PC-9 (cell line): Measurements from ENCODE around the gene HSPA8. TPM values are rescaled to one million over a fixed set of nuclear protein-coding genes. Genes with fewer than 3 reads are reported as not detected.

Source experiments
- BruUV-seq: library from RNA; stranded (reverse); fragments of 400-500 nt; replicated peaks from 2 replicates; lab custom pipeline; 2021; lab: Mats Ljungman, UMichigan
- CTCF ChIA-PET: fragments of 300-600 bp; sonication (Branson Sonifier 250); formaldehyde crosslinking; loops from one replicate; lab custom pipeline; 2022; ENCODE audit warnings: antibody characterized with exemption; lab: Charles Lee
- POLR2A ChIA-PET: fragments of 300-600 bp; sonication (Branson Sonifier 250); formaldehyde crosslinking; loops from one replicate; lab custom pipeline; 2022; ENCODE audit warnings: antibody characterized with exemption; ENCODE audit not compliant: unreplicated experiment; lab: Charles Lee
- DNase-seq, 2 experiments: peaks; one replicate each; pipeline versions ENCODE4 v3.0.0 to v3.0.0-alpha.2; 2015 to 2022; ENCODE audit warnings: mixed read lengths in 1 of 2
- H2AFZ ChIP-seq: fragments of 200-600 bp; sonication (generic); 2 replicates; pipeline ENCODE4 v1.8.1; 2017; ENCODE audit warnings: antibody characterized with exemption
- H3F3A ChIP-seq: fragments of 200-600 bp; sonication (generic); 2 replicates; pipeline ENCODE4 v1.8.1; 2017; ENCODE audit warnings: antibody characterized with exemption, mild to moderate bottlenecking, low read depth; ENCODE audit not compliant: insufficient read depth
- H3K27ac ChIP-seq: fragments of 200-600 bp; sonication (generic); 2 replicates; pipeline ENCODE4 v1.6.1; 2016; ENCODE audit warnings: mixed run types
- H3K27me3 ChIP-seq: fragments of 200-600 bp; sonication (generic); 2 replicates; pipeline ENCODE4 v1.6.1; 2016; ENCODE audit warnings: low read depth, mixed run types; ENCODE audit not compliant: insufficient read depth
- H3K36me3 ChIP-seq: fragments of 200-600 bp; sonication (generic); 2 replicates; pipeline ENCODE4 v1.6.1; 2016; ENCODE audit warnings: low read depth, mixed run types
- H3K4me1 ChIP-seq: fragments of 200-600 bp; sonication (generic); replicated peaks from 2 replicates; pipeline ENCODE4 v1.6.1; 2016; ENCODE audit warnings: mixed run types; ENCODE audit not compliant: insufficient read depth
- H3K4me2 ChIP-seq: fragments of 200-600 bp; sonication (generic); 2 replicates; pipeline ENCODE4 v1.6.1; 2017; ENCODE audit warnings: mixed run types
- H3K4me3 ChIP-seq: fragments of 200-600 bp; sonication (generic); 2 replicates; pipeline ENCODE4 v1.6.1; 2016; ENCODE audit warnings: mixed run types
- H3K79me2 ChIP-seq: fragments of 200-600 bp; sonication (generic); 2 replicates; pipeline ENCODE4 v1.6.1; 2017; ENCODE audit warnings: low read depth, mixed run types
- H3K9me2 ChIP-seq: fragments of 200-600 bp; sonication (generic); 2 replicates; pipeline ENCODE4 v1.8.1; 2017; ENCODE audit warnings: mild to moderate bottlenecking; ENCODE audit not compliant: insufficient read depth
- H3K9me3 ChIP-seq: fragments of 200-600 bp; sonication (generic); 2 replicates; pipeline ENCODE4 v1.8.1; 2016; ENCODE audit warnings: low read depth; ENCODE audit not compliant: insufficient read depth
- H4K20me1 ChIP-seq: fragments of 200-600 bp; sonication (generic); 2 replicates; pipeline ENCODE4 v1.8.1; 2017; ENCODE audit not compliant: insufficient read depth
- CTCF ChIP-seq: fragments of 200-600 bp; sonication (generic); conservative IDR thresholded peaks from 2 replicates; pipeline ENCODE4 v1.6.1; 2017; ENCODE audit warnings: mixed run types, antibody characterized with exemption, mild to moderate bottlenecking, moderate library complexity
- EZH2 ChIP-seq: fragments of 200-600 bp; sonication (generic); IDR thresholded peaks from 2 replicates; pipeline ENCODE4 v1.8.0; 2017; ENCODE audit warnings: antibody characterized with exemption, low read depth
- intact Hi-C: fragments of 100-400 bp; cut with micrococcal nuclease; formaldehyde crosslinking; loops from one replicate; pipeline ENCODE4 v1.10.0; 2022; ENCODE audit not compliant: unreplicated experiment
- total RNA-seq: library from RNA; stranded (reverse); gene quantifications from 2 replicates; pipeline ENCODE4 v1.2.3, GENCODE V29; 2021

Gene HSPA8
- total RNA-seq, 1 experiment from 2014 or later: 1,103 TPM

- BruUV-seq: no TSS peak
- peaks cover 55% of the 10 kb centered on the region for H3K79me2 ChIP-seq
- H4K20me1 ChIP-seq: peaks cover 70% of the 10 kb centered on the region
- no peaks in the 10 kb centered on the region for H3K9me2 ChIP-seq
- H3K36me3 ChIP-seq: peaks cover 59% of the 10 kb centered on the region
- H2AFZ ChIP-seq: no peak overlapping the region
- TF ChIP-seq CTCF: no peak
- H3K4me1 ChIP-seq: peaks cover 27% of the 10 kb centered on the region
- POLR2A ChIA-PET: interaction anchor here (0.6 kb wide), 1 partner anchor 225 kb away, joined by 3 read pairs; no protein-coding TSS in a partner anchor
- CTCF ChIA-PET: interaction anchor here (0.7 kb wide), 1 partner anchor 426 kb away, joined by 7 read pairs; no protein-coding TSS in a partner anchor
- no peaks in the 10 kb centered on the region for H3K27me3 ChIP-seq
- peaks cover 84% of the 10 kb centered on the region for H3F3A ChIP-seq
- H3K27ac ChIP-seq: peak overlapping the region; percentile 96
- H3K4me3 ChIP-seq: peak overlapping the region; percentile 97
- DNase-seq: no peak
- intact Hi-C loops: loop anchor here (10.0 kb wide), 1 partner anchor 263 kb away; no protein-coding TSS in a partner anchor
- peak overlapping the region; percentile 87 for H3K4me2 ChIP-seq
- no peaks in the 10 kb centered on the region for H3K9me3 ChIP-seq
These were observed 4.2 kb downstream of the HSPA8 start for GRCh38 chr11:123057661-123058305.

- no TSS peak for BruUV-seq
- peak overlapping the region; percentile 25 for H3K4me2 ChIP-seq
- TF ChIP-seq EZH2 (no peak), CTCF (no peak)
- no peak overlapping the region for H2AFZ ChIP-seq
- peaks cover 53% of the 10 kb centered on the region for H3K79me2 ChIP-seq
- H3K36me3 ChIP-seq: peaks cover 59% of the 10 kb centered on the region
- peaks cover 84% of the 10 kb centered on the region for H3F3A ChIP-seq
- H3K9me2 ChIP-seq: no peaks in the 10 kb centered on the region
- H3K4me3 ChIP-seq: no peak overlapping the region
- peak overlapping the region; percentile 96 for H3K27ac ChIP-seq
- peaks cover 27% of the 10 kb centered on the region for H3K4me1 ChIP-seq
- peaks cover 70% of the 10 kb centered on the region for H4K20me1 ChIP-seq
- ChIA-PET CTCF (interaction anchor here (0.6 kb wide), 1 partner anchor 192 kb away, joined by 12 read pairs; no protein-coding TSS in a partner anchor), POLR2A (interaction anchor here (0.6 to 0.7 kb wide), 4 partner anchors 184 to 388 kb away, joined by 3 to 4 read pairs (median 3); no protein-coding TSS in a partner anchor)
- H3K9me3 ChIP-seq: no peaks in the 10 kb centered on the region
- no peaks in the 10 kb centered on the region for H3K27me3 ChIP-seq
- intact Hi-C loops: loop anchor here (10.0 kb wide), 1 partner anchor 262 kb away; no protein-coding TSS in a partner anchor
- DNase-seq: no peak
These were observed 5.0 kb downstream of the HSPA8 start for GRCh38 chr11:123056835-123057491.

- H3K79me2 ChIP-seq: peaks cover 37% of the 10 kb centered on the region
- no peaks in the 10 kb centered on the region for H3K9me2 ChIP-seq
- peaks cover 72% of the 10 kb centered on the region for H3F3A ChIP-seq
- intact Hi-C loops: loop anchor here (10.0 kb wide), 1 partner anchor 261 kb away; no protein-coding TSS in a partner anchor
- H3K4me3 ChIP-seq: no peak overlapping the region
- BruUV-seq: no TSS peak
- H3K4me1 ChIP-seq: peaks cover 27% of the 10 kb centered on the region
- H3K27me3 ChIP-seq: no peaks in the 10 kb centered on the region
- no peak overlapping the region; the same call in 1 of the 2 replicates for H3K4me2 ChIP-seq
- CTCF ChIA-PET: interaction anchor here (0.6 to 2.0 kb wide), 6 partner anchors 18 to 284 kb away, joined by 3 to 8 read pairs (median 6); no protein-coding TSS in a partner anchor
- POLR2A ChIA-PET: interaction anchor here (0.6 kb wide), 2 partner anchors 33 to 475 kb away, joined by 7 to 11 read pairs; no protein-coding TSS in a partner anchor
- H3K27ac ChIP-seq: peak overlapping the region; percentile 36; the same call in 1 of the 2 replicates
- no peak overlapping the region for H2AFZ ChIP-seq
- DNase-seq: no peak
- peaks cover 57% of the 10 kb centered on the region for H4K20me1 ChIP-seq
- TF ChIP-seq EZH2: no peak
- no peak; the same call in 1 of the 2 replicates for TF ChIP-seq CTCF
- peaks cover 45% of the 10 kb centered on the region for H3K36me3 ChIP-seq
- H3K9me3 ChIP-seq: no peaks in the 10 kb centered on the region
These were observed 6.6 kb downstream of the HSPA8 start for GRCh38 chr11:123055191-123055901.
